GM19240 (cell line): ENCODE data around the gene UBE2J2.
"Not testable (repeated sequence)": the region's sequence is repeated elsewhere in the genome, so short reads cannot be mapped to it uniquely, and the experiment has no call there.

ENCODE experiments used
- DNase-seq: peaks from one replicate; pipeline ENCODE4 v3.0.0; 2011; ENCODE audit warnings: low spot score; ENCODE audit not compliant: insufficient read length

The UBE2J2 gene

GRCh38 chr1:1273512-1274298 lies at the start of gene UBE2J2:
UBE2J2 (minus strand) TSS chr1:1273854; CDS start chr1:1267992, 5,862 bp downstream.
- DNase-seq = peak; percentile 98

- no peak for DNase-seq
These were observed 49.3 kb upstream of the UBE2J2 start for GRCh38 chr1:1322952-1323351.

- no peak for DNase-seq
These were observed 48.8 kb upstream of the UBE2J2 start for GRCh38 chr1:1322418-1322817.

GRCh38 chr1:1321477-1321876 lies 47.8 kb upstream of the UBE2J2 start:
- no peak for DNase-seq

GRCh38 chr1:1320666-1321448 lies 47.2 kb upstream of the UBE2J2 start:
- DNase-seq = no peak

- no peak for DNase-seq
These were observed 45.9 kb upstream of the UBE2J2 start for GRCh38 chr1:1319646-1319941.

GRCh38 chr1:1318777-1319645 lies 45.4 kb upstream of the UBE2J2 start:
- DNase-seq = no peak

GRCh38 chr1:1318131-1318652 lies 44.5 kb upstream of the UBE2J2 start:
- no peak for DNase-seq

GRCh38 chr1:1317420-1317819 lies 43.8 kb upstream of the UBE2J2 start:
- DNase-seq = no peak

- DNase-seq = not testable (repeated sequence)
These were observed 42.5 kb upstream of the UBE2J2 start for GRCh38 chr1:1316199-1316598.

GRCh38 chr1:1315435-1315954 lies 41.8 kb upstream of the UBE2J2 start:
- DNase-seq = no peak

GRCh38 chr1:1314678-1315335 lies 41.2 kb upstream of the UBE2J2 start:
- no peak for DNase-seq

GRCh38 chr1:1314237-1314586 lies 40.6 kb upstream of the UBE2J2 start:
- no peak for DNase-seq

GRCh38 chr1:1313500-1314236 lies 40.0 kb upstream of the UBE2J2 start:
- DNase-seq = no peak

GRCh38 chr1:1312450-1313314 lies 39.0 kb upstream of the UBE2J2 start:
- no peak for DNase-seq

- no peak for DNase-seq
These were observed 37.8 kb upstream of the UBE2J2 start for GRCh38 chr1:1311107-1312104.

- no peak for DNase-seq
These were observed 36.9 kb upstream of the UBE2J2 start for GRCh38 chr1:1310476-1311053.

- no peak for DNase-seq
These were observed 36.4 kb upstream of the UBE2J2 start for GRCh38 chr1:1310109-1310385.
